HG02885 (cell line): ENCODE results near the gene NCS1.
"Not testable (repeated sequence)": the region's sequence is repeated elsewhere in the genome, so short reads cannot be mapped to it uniquely, and the experiment has no call there.

Experiments
- ATAC-seq: cut with Tn5 transposase; IDR thresholded peaks from one replicate; pipeline ENCODE4 v1.9.1; 2021; ENCODE audit warnings: mild to moderate bottlenecking; ENCODE audit not compliant: unreplicated experiment, poor library complexity

NCS1 gene

DNA sequence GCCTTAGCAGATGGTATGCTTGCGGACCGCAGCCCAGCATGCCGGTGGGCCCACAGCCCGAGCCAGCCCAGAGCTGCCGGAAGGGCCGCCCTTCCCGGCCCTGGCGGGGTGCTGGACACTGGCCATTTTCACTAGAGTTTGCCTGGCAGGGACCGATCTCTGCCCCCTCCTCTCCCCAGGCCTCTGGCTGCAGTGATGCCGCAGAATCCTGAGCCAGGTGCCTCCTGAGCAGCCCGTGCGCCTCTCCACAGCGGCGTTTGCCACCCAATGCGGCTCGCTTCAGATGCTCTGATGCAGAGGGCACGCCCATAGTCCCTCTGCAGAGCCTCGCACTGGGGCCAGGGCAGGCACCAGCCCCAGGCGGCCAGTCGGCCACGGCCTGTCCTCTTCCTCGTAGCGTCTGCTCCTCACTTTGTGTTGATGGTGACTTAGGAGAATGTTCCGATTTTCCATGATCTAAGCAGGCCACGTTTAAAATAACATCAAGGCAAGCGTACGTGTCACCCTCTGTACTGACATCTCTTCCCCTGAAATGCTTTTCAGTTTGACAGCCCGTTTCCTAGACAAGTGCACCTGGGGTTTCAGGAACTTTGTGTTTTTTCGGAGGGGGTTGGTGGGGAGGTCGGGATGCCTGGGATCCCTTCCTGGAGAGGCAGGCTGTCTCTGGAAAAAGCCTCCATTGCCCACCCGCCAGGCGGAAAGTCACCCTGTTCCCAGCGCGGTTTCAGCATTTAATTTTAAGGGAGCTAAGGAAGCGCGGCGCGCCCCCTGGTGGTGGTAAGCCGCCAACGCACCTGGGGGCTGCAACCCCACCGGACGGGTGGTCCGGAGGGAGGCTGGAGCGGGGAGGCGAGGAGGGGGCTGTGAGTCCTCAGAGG lies 63.6 kb downstream of the NCS1 start:
- no peak for ATAC-seq

GRCh38 chr9:130236436-130236985 lies 64.3 kb downstream of the NCS1 start:
- no peak for ATAC-seq

- ATAC-seq, result no peak
Observed at GRCh38 chr9:130237076-130237475, 64.9 kb downstream of the NCS1 start.

DNA sequence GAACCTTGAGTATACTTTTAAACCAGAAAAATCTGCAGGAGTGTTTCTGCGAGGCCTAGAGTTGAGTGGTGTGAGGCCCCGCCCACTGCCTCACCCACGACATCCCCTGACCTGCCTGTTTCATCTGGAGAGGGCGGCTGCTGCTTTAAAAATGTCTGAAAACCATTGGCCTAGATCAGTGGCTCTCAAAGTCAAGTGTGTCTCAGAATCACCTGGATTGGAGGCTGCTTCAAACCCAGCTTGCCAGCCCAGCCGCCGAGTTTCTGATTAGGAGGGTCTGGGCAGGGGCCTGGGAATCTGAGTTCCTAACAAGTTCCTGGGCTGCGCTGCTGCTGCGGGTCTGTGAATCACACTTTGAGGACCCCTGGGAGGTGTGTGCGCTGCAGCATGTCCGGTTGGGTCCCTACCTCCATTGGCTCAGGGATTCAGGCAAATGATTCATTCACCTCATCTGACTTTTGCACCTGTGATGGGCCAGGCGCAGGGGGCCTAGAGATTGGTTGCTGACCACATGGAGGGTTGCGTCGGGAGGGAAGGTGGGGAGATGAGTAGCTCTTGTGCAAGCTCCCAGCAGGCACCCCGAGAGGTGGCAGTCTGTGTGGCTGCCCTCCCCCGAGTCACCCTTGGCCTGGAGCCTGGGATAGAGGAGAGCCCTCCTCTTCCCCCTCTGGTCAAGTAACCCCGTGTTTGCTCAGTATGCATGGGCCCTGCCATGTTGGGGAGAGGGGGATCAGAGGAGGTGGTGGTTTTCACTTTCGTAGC lies 65.7 kb downstream of the NCS1 start:
- ATAC-seq, result no peak

DNA sequence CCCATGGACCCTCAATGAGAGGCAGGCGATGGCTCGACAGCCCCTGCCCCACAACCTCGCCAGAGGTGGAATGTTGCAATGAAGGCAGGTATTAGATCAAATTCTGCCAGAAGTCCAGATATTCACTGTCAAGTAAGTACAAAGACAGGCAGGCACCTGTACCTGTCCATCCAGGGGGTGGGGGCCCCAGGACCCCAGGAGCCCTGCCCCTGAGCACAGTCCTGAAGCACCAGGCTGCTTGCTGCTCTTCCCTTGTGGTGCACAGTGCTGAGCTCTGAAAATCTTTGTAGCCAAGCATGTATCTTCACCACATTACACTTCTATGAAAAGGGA lies 67.1 kb downstream of the NCS1 start:
- ATAC-seq, result no peak

DNA sequence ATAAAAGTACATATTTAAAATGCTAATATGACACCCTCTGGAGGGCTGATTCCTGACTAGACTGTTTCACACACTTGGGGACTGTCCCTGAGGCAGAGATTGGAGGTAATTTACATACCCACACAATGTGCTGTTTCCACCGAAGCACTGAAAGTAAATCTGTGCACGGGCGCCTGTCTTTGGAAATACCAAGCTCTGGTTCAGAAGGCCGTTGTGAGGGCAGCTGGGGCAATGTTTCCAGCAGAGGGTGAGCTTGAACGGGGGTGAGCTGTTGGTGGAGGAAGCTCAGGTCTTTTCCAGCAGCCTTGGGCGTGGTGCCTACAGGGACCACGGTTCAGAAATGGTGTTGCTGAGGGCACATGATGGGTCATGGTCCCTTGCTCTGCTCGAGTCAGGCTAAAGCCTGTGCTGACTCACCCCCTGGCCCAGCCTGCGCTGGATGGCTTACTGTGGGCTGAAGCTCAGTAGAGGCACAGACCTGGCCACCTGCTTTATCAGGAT lies 67.6 kb downstream of the NCS1 start:
- no peak for ATAC-seq

DNA sequence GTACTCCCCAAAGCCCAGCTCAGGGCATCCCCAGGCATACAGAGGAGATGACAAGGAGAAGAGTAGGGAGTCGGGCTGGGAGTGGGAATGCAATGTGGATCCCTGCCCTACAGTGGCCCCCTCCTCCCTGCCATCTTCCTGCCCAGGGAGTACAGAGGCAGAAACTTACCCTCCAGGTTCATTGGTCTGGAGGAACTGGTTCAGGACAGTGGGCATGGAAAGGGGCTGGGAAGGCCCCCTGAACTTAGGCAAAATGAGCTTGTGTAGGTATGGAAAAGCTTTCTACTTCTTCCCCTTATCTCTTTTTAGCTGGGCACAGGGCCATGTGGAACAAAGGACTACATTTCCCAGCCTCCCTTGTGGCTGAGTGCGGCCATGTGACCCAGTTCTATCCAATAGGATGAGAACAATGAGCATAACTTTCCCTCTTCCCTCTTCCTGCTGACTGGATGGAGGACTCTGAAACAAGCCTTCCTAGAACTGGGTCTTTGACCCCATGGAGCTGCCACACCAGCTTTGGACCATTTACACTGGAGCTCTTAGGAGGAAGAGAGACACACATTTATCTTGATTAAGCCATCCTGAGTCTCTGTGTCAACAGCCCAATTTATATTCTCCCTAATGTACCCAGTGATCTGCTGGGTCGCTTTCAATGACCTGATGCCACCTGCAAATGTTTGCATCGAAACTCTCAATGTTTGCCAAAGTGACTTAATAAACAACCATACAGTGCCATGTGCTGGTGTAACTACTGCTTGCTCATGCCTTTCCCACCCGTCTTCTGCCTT lies 68.4 kb downstream of the NCS1 start:
- ATAC-seq, result peak; percentile 48

GRCh38 chr9:130241198-130241535 lies 69.0 kb downstream of the NCS1 start:
- no peak for ATAC-seq

- no peak for ATAC-seq
Observed at GRCh38 chr9:130242270-130243014, 70.2 kb downstream of the NCS1 start.

GRCh38 chr9:130243015-130243881 lies 71.0 kb downstream of the NCS1 start:
- no peak for ATAC-seq

DNA sequence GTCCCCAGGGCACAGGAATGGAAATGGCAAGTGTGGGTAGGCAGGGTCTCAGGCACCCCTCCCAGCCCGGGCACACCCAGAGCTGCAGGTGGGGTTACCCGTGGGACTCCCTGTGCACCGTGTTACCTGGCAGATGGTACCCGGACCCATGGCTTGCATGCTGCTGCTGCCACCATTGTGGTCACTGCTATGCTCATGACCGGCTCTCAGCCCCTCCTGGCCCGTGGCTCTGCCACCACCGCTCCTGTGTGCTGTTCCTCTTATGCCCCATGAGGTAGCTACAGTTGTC lies 71.6 kb downstream of the NCS1 start:
- no peak for ATAC-seq

DNA sequence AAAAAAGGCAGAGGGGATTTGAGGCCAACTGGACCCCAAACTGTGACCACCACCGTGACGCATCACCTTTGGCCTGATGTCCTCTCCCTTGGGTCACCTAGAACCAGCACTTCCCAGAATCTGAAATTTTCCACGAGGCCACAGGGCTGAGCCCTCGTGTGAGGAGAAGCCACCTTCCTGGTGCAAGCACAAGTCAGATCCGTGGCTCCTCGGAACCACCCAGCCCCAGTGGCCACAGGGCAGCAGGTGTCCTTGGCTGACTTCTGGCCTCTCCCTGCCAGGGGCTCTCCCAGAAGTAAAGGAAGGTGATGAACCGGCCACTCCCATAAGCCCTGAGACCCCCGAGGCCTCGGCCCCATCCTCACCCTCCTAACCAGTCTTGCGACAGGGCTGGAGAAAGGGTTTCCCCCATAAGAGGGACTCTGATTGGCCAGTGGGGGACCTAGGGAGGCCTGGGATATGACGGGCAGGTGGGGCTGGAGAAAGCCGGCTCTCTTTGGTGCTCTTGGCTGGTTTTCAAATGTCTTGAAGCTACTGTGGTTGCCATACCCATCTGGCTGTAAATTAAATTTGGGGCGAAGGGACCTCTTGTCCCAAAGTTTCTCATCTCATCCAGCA lies 72.5 kb downstream of the NCS1 start:
- ATAC-seq, result no peak

GRCh38 chr9:130245474-130245873 lies 73.3 kb downstream of the NCS1 start:
- no peak for ATAC-seq

GRCh38 chr9:130246126-130246525 lies 73.9 kb downstream of the NCS1 start:
- ATAC-seq, result no peak

DNA sequence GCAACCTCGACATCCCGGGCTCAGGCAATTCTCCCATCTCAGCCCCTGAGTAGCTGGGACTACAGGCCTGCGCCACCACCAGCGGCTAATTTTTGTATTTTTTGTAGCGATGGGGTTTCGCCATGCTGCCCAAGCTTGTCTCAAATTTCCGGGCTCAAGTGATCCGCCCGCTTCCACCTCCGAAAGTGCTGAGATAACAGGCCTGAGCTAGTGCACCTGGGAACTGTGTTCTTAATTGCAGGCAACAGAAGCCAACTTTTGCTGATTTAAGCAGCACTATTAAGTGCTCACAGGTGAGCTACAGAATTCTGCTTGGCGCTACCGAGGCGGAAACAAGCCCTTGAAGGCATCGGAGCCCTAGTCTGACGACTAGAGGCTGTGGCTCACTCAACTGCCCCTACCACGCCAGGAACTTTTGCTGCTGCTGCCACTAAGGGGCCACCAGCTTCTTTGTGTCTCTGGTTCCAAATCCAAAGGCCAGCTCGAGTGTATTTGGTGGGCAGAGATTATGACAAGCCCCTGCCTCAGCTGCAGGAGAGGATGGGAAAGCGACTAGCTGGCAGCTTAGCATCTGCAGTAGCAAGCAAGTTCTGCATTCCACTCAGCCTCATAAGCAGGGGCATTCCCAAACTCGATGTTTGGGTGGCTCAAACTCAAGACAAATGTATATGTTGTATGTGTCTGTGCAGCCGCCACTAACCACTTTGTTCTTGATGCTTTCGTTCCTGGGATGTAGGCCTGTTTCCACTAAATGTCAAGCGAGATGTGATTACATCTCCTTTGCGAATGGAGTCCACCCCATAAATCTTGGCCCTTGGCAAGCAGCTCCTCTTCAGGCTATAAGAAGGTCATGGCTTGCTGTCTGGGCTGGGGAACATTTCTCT lies 82.8 kb downstream of the NCS1 start:
- no peak for ATAC-seq

GRCh38 chr9:130255631-130256134 lies 83.5 kb downstream of the NCS1 start:
- no peak for ATAC-seq

DNA sequence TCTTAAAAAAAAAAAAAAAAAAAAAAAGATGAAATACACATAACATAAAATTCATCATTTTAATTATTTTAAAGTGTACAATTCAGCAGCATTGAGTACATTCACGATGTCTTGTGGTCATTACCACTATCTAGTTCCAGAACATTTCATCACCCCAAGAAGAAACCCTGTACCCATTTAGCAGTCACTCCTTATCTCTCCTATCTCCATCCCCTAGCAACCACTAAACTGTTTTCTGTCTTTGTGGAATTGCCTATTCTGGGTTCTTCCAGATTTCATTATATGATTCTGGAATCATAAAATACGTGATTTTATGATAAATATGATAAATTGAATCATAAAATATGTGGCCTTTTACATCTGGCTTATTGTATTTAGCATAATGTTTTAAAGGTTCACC lies 84.4 kb downstream of the NCS1 start:
- no peak for ATAC-seq

- not testable (repeated sequence) for ATAC-seq
Observed at GRCh38 chr9:130258137-130258536, 85.9 kb downstream of the NCS1 start.
